CD14-positive monocyte (primary cell): Measurements from ENCODE around the gene DPRX. TPM values are rescaled to one million over a fixed set of nuclear protein-coding genes. Genes with fewer than 3 reads are reported as not detected.

Source experiments
- DNase-seq, 3 donors: peaks; one replicate each; pipeline ENCODE4 v3.0.0-alpha.2; 2011 to 2022
- H2AFZ ChIP-seq: 2 replicates; pipeline ENCODE4 v1.6.0; 2012; ENCODE audit warnings: mild to moderate bottlenecking, low read depth, low read length, inconsistent platforms; ENCODE audit not compliant: insufficient read depth, poor library complexity, severe bottlenecking
- H3K27ac ChIP-seq, 2 donors: 1 replicate in 1 of 2; 2 replicates in 1 of 2; pipeline ENCODE4 v1.5.1; 2012 to 2013; ENCODE audit warnings: low read length in 2 of 2, control low read depth in 1 of 2, inconsistent platforms in 1 of 2, low read depth in 1 of 2, mild to moderate bottlenecking in 1 of 2
- H3K27me3 ChIP-seq, 2 donors: one replicate each; pipeline versions ENCODE4 v1.6.0 to v1.6.1; 2011 to 2013; ENCODE audit warnings: low read length in 2 of 2; ENCODE audit not compliant: control insufficient read depth in 2 of 2, insufficient read depth in 2 of 2
- H3K36me3 ChIP-seq, 2 donors: replicated peaks in 1 of 2; 1 replicate in 1 of 2; 2 replicates in 1 of 2; pipeline versions ENCODE4 v1.5.1 to v1.6.1; 2012 to 2013; ENCODE audit warnings: low read length in 2 of 2, control low read depth in 1 of 2, inconsistent platforms in 1 of 2, mild to moderate bottlenecking in 1 of 2; ENCODE audit not compliant: insufficient read depth in 2 of 2, control insufficient read depth in 1 of 2
- H3K4me1 ChIP-seq, 2 donors: 1 replicate in 1 of 2; 2 replicates in 1 of 2; pipeline versions ENCODE4 v1.5.1 to v1.6.1; 2012 to 2013; ENCODE audit warnings: low read length in 2 of 2, control low read depth in 1 of 2, inconsistent platforms in 1 of 2, mild to moderate bottlenecking in 1 of 2, moderate library complexity in 1 of 2; ENCODE audit not compliant: insufficient read depth in 2 of 2, control insufficient read depth in 1 of 2
- H3K4me2 ChIP-seq: replicated peaks from 2 replicates; pipeline ENCODE3; 2012; ENCODE audit warnings: low read length, moderate library complexity, mild to moderate bottlenecking; ENCODE audit not compliant: poor library complexity, severe bottlenecking; ENCODE audit errors: extremely low read depth
- H3K4me3 ChIP-seq, 3 experiments: fragments of 200-600 bp in 1 of 3; sonication (generic) in 1 of 3; replicated peaks in 1 of 3; 1 replicate in 2 of 3; 2 replicates in 1 of 3; pipeline ENCODE4 v1.5.1; 2011 to 2013; ENCODE audit warnings: low read length in 3 of 3, mild to moderate bottlenecking in 3 of 3, control low read depth in 2 of 3, low read depth in 2 of 3, inconsistent platforms in 1 of 3, moderate library complexity in 1 of 3
- H3K79me2 ChIP-seq: 2 replicates; pipeline ENCODE4 v1.6.0; 2012; ENCODE audit warnings: mild to moderate bottlenecking, control low read depth, inconsistent platforms, low read length, moderate library complexity; ENCODE audit not compliant: insufficient read depth
- H3K9ac ChIP-seq: 2 replicates; pipeline ENCODE4 v1.6.0; 2017; ENCODE audit warnings: low read length, mild to moderate bottlenecking; ENCODE audit not compliant: insufficient read depth, poor library complexity, severe bottlenecking
- H3K9me3 ChIP-seq, 2 donors: replicated peaks in 1 of 2; 1 replicate in 1 of 2; 2 replicates in 1 of 2; pipeline versions ENCODE4 v1.5.1 to v1.6.1; 2012 to 2013; ENCODE audit warnings: low read length in 2 of 2, control low read depth in 1 of 2; ENCODE audit not compliant: control insufficient read depth in 1 of 2, insufficient read depth in 1 of 2
- H4K20me1 ChIP-seq: 2 replicates; pipeline ENCODE4 v1.6.0; 2012; ENCODE audit warnings: mild to moderate bottlenecking, low read length, control low read depth, moderate library complexity; ENCODE audit not compliant: insufficient read depth
- H3K27ac Mint-ChIP-seq, 7 donors: one replicate each; pipeline ENCODE4 v1.8.0; 2020; ENCODE audit warnings: mild to moderate bottlenecking in 7 of 7, mixed read lengths in 7 of 7, moderate library complexity in 6 of 7, inconsistent platforms in 2 of 7
- H3K27me3 Mint-ChIP-seq, 3 donors: one replicate each; pipeline ENCODE4 v1.8.0; 2021 to 2022; ENCODE audit warnings: low read depth in 3 of 3, mild to moderate bottlenecking in 3 of 3, mixed read lengths in 3 of 3, moderate library complexity in 3 of 3, inconsistent platforms in 1 of 3
- H3K36me3 Mint-ChIP-seq, 2 donors: one replicate each; pipeline ENCODE4 v1.8.0; 2020; ENCODE audit warnings: mixed read lengths in 2 of 2, inconsistent platforms in 1 of 2, mild to moderate bottlenecking in 1 of 2
- H3K4me1 Mint-ChIP-seq: one replicate; pipeline ENCODE4 v1.8.0; 2020; ENCODE audit warnings: mild to moderate bottlenecking, mixed read lengths
- H3K4me3 Mint-ChIP-seq, 2 donors: one replicate each; pipeline ENCODE4 v1.8.0; 2020; ENCODE audit warnings: mild to moderate bottlenecking in 2 of 2, mixed read lengths in 2 of 2, moderate library complexity in 1 of 2
- H3K9me3 Mint-ChIP-seq, 7 donors: one replicate each; pipeline ENCODE4 v1.8.0; 2020 to 2022; ENCODE audit warnings: mixed read lengths in 7 of 7, mild to moderate bottlenecking in 6 of 7, moderate library complexity in 6 of 7, inconsistent platforms in 2 of 7
- WGBS: methylation state at CpG from one replicate; pipeline ENCODE4 v1.1.5; 2013; ENCODE audit warnings: missing lambda C conversion rate; ENCODE audit not compliant: insufficient coverage; 5-methylcytosine and 5-hydroxymethylcytosine counted together
- intact Hi-C, 2 donors: fragments of 100-400 bp; cut with micrococcal nuclease; formaldehyde crosslinking; loops; one replicate each; pipeline versions ENCODE4 v1.15.0 to v1.15.1; 2023
- polyA minus RNA-seq: library from RNA; depleted of rRNA, polyadenylated mRNA; stranded (reverse); fragments of >200 nt; gene quantifications from 2 replicates; pipeline ENCODE4 v1.2.3, GENCODE V29; 2012
- polyA plus RNA-seq, 3 donors: library from polyadenylated mRNA; depleted of rRNA in 1 of 3; unstranded in 2 of 3; stranded (reverse) in 1 of 3; fragments of 300-500 nt in 2 of 3; fragments of >200 nt in 1 of 3; fragmentation: Illumina TruSeq in 2 of 3; gene quantifications; 1 replicate in 2 of 3; 2 replicates in 1 of 3; pipeline ENCODE4 v1.2.3, GENCODE V29; 2012 to 2021
- total RNA-seq, 12 experiments: library from RNA in 1 of 12; stranded (reverse) in 1 of 12; fragments of 120-200 nt in 1 of 12; gene quantifications; one replicate each; pipeline ENCODE4 v1.2.4 and lab custom pipeline; 2013 to 2026; ENCODE audit warnings: mixed read lengths in 6 of 12, inconsistent platforms in 1 of 12
- TF ChIP-seq, protein P1 (sequence below): fragments of 200-600 bp; IDR thresholded peaks from one replicate; pipeline ENCODE4 v1.8.0; 2022; ENCODE audit warnings: antibody characterized with exemption, mild to moderate bottlenecking

The DPRX gene
- total RNA-seq (2013), result not detected
- polyA plus RNA-seq (not detected), polyA minus RNA-seq (not detected in 2 replicates), total RNA-seq (lab: John Stamatoyannopoulos, UW) (0 to 0.35 (median 0) reads per million in 11 experiments)

DNA sequence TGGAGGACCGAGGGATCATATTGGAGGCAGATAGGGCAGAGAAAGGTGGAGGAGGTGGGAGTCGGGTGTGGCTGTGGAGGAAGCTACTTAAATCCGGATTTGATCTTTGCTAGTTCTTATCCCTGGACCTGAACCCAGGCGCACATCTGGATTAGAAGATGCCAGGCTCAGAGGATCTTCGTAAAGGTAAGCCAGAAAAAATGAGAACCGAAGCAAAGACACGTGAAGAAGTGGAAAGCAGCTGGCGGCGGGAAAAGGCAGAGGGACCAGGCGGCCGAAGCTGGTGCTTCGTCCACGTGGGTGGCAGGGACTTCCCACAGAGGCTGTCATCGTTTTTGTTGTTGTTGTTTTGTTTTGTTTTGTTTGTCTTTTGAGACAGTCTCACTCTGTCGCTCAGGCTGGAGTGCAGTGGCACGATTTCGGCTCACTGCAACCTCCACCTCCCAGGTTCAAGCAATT lies at the start of gene DPRX:
DPRX (plus strand) TSS at position 51 of the 459 bp plus-strand sequence; CDS start at position 159, 108 bp downstream.
- no peaks in the 10 kb centered on the region for H4K20me1 ChIP-seq
- H3K4me1 Mint-ChIP-seq, result no peaks in the 10 kb centered on the region
- H3K9ac ChIP-seq, result no peak within 1 kb of the TSS
- no peaks in the 10 kb centered on the region for H3K79me2 ChIP-seq
- H3K27me3 ChIP-seq, result no peaks in the 10 kb centered on the region
- H3K36me3 Mint-ChIP-seq, result no peaks in the 10 kb centered on the region
- no peaks in the 10 kb centered on the region for H3K36me3 ChIP-seq
- no peak within 1 kb of the TSS for H3K4me2 ChIP-seq
- H3K27me3 Mint-ChIP-seq, result peaks cover 0 to 5% (median 2%) of the 10 kb centered on the region in 3 donors
- no peak within 1 kb of the TSS for H2AFZ ChIP-seq
- peaks cover 0 to 14% (median 3%) of the 10 kb centered on the region in 7 donors for H3K9me3 Mint-ChIP-seq
- DNase-seq, result no peak
- H3K4me3 ChIP-seq, result no peak within 1 kb of the TSS
- no peak within 1 kb of the TSS for H3K27ac Mint-ChIP-seq
- intact Hi-C loops, result no loop called here
- H3K9me3 ChIP-seq, result peaks cover 0 to 3% of the 10 kb centered on the region in 2 donors
- WGBS, result 98% methylated on average over 9 of the region's 17 CpGs
- TF ChIP-seq, protein P1, sequence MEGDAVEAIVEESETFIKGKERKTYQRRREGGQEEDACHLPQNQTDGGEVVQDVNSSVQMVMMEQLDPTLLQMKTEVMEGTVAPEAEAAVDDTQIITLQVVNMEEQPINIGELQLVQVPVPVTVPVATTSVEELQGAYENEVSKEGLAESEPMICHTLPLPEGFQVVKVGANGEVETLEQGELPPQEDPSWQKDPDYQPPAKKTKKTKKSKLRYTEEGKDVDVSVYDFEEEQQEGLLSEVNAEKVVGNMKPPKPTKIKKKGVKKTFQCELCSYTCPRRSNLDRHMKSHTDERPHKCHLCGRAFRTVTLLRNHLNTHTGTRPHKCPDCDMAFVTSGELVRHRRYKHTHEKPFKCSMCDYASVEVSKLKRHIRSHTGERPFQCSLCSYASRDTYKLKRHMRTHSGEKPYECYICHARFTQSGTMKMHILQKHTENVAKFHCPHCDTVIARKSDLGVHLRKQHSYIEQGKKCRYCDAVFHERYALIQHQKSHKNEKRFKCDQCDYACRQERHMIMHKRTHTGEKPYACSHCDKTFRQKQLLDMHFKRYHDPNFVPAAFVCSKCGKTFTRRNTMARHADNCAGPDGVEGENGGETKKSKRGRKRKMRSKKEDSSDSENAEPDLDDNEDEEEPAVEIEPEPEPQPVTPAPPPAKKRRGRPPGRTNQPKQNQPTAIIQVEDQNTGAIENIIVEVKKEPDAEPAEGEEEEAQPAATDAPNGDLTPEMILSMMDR, result no peak
- H3K4me3 Mint-ChIP-seq, result no peak within 1 kb of the TSS
- H3K4me1 ChIP-seq, result no peaks in the 10 kb centered on the region
- H3K27ac ChIP-seq, result no peak within 1 kb of the TSS

- peaks cover 1 to 4% (median 2%) of the 10 kb centered on the region in 3 donors for H3K27me3 Mint-ChIP-seq
- Histone ChIP-seq H3K4me2 (no peak overlapping the region), H3K79me2 (no peaks in the 10 kb centered on the region), H3K9ac (no peak overlapping the region), H2AFZ (no peak overlapping the region), H3K36me3 (peaks cover 4 to 9% of the 10 kb centered on the region in 2 donors), H3K9me3 (peaks cover 45 to 58% of the 10 kb centered on the region in 2 donors), H3K4me1 (no peaks in the 10 kb centered on the region), H3K27me3 (no peaks in the 10 kb centered on the region), H3K4me3 (no peak overlapping the region), H4K20me1 (no peaks in the 10 kb centered on the region), H3K27ac (no peak overlapping the region)
- no peaks in the 10 kb centered on the region for H3K4me1 Mint-ChIP-seq
- H3K9me3 Mint-ChIP-seq, result peaks cover 25 to 73% (median 64%) of the 10 kb centered on the region in 7 donors
- peaks cover 9 to 10% of the 10 kb centered on the region in 2 donors for H3K36me3 Mint-ChIP-seq
- 100% methylated on average over 1 of the region's 3 CpGs for WGBS
- intact Hi-C loops, result no loop called here
- no peak overlapping the region for H3K4me3 Mint-ChIP-seq
- peak overlapping the region in 1 of 7 donors; percentile 28 for H3K27ac Mint-ChIP-seq
- DNase-seq, result no peak
- TF ChIP-seq, protein P1, result no peak
Observed at GRCh38 chr19:53583181-53583580, 48.6 kb upstream of the DPRX start.
